Measurements from ENCODE around the gene MYLK.
"Not testable (repeated sequence)": the region's sequence is repeated elsewhere in the genome, so short reads cannot be mapped to it uniquely, and the experiment has no call there.

The MYLK gene

DNA sequence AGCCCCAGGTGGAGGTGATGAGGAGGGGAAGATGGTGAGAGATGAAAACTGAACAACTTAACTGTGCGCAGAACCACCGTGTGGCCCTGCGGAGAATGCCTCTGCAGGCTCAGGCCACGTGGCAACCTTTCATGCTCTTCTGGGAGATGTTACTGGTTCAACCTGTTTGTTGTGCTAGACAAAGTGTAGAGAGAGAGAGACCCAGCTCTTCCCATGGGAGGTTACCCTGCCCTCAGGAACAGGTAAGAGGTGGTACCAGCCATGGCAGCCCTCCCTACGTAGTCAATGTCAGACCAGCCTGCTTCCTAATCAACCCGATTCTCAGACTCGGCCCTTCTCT, 262.3 kb downstream of the MYLK start:
- DNase-seq (ENCODE audit: low read depth) = no peak

DNA sequence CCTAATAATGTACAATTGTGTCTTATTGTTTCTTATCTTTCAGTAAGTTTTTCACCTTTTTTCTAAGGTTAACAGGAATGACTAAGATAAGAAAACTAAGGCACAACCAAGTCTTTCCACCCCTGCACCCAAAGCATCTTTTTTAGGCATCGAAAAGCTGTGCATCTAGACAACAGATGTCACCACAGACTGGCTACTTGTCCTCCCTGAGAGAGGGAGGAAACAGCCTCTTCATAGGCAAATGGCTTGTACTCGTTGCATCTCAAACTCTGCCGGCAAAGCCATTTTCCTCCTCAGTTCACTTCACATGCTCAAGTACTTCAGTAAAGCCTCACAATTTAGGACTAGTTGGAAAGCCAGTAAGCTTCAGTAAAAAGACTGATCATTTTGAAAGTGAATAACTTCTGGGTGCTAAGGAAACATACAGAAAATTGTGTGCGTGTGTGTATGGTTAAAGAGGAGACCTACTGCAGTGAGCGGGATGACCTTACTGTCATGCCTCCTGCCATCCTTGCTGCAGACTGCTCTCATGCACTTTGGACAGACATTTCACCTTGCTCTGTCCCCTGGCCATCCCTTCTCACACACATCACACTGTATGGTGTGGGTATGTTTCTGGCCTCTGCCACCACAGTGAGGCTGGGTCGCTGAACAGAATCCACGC, 262.8 kb downstream of the MYLK start:
- DNase-seq (ENCODE audit: low read depth) = no peak

DNA sequence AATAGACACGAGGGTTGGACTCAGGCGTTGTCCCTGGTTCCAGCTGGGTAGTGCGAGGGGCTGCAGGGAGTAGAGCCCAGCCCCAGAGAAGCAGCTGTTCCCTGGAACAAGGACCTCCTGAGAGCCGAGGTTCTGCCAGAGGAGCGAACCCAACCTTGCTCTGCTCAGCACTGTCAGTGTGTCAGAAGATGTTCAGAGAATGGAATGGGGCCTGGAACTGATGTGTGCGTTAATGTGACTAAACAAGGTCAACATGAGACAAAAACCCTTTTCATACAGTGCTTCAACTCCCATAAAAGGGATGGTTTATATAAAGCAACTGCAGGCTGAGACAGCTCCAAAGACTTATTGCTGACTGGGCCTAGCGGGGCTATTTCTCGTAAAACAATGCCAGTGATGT, 263.8 kb downstream of the MYLK start:
- DNase-seq (ENCODE audit: low read depth) = peak; percentile 51

DNA sequence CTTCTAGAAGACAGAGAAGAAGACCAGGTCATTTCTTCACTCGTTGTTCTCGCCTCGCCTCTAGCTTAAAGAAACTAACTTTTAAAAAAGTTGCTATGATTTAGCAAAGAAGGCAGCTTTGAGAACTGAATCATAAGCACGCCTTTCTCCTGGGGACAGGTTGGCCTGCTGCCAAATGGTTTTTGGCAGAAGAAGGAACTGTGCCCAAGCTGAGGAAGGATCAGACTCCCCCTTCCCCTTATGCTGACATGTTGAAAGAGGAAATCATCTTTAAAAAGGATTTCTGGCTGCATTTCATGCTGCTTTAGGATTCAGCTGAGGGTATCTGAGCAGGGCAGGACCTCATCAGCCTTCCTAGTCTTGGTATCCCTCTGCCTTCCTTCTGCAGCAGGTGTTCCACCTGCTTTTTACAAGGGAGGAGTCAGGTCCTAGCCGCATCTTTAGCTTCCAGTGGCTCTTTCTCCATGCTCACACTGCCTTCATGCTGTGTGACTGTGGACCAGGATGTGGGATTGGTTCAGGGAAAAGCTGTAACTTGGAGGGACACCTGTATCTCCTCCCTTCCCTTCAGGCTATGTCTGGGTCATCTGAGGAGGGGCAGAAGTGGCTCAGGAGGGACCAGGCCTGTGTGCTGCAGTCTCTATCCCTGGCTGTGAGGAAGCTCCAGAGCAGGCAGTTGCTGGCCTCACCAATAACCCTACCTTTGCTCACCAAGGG, 265.2 kb downstream of the MYLK start:
- DNase-seq (ENCODE audit: low read depth) = peak; percentile 92

DNA sequence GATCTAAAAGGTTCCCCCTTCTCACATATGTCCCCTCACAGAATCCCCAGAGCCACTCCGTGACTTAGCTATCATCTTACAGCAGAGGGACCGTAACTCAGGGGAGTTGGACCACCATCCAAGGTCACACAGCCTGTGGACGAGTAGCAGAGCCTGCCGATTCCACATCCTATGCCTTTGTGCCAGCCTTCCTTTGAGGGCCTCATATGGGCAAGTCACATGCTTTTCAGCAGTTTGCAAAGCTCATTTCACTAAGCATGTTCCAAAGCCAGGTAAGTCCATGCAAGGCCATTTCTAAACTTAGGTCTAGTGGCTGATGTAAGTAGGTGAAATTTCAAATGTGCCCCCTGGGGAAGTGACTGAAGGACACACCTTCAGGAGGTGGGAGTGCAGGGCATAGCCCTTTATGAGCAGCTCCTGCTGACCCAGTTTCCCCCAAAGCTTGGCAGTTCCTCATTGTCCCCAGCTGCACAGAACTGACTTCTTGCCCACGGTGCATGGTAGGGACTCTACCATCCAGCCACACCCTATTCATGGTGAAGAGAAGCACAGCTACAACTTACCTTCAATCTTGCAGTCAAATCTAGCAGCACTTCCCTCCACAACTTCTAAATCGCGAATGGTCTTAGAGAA, 265.9 kb downstream of the MYLK start:
- DNase-seq (ENCODE audit: low read depth) = no peak

DNA sequence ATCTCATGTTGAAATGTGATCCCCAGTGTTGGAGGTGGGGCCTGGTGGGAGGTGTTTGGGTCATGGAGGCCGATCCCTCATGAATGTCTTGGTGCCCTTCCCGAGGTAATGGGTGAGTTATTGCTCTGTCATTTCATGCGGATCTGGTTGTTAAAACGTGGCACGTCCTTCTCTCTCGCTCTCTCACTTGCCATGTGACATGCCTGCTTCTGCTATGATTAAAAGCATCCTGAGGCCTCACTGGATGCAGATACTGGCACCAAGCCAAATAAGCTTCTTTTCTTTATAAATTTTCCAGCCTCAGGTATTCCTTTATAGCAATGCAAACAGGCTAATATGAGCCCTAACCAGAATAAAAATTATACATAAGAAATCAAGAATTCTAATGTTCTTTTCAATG, 267.5 kb downstream of the MYLK start:
- DNase-seq (ENCODE audit: low read depth) = no peak

DNA sequence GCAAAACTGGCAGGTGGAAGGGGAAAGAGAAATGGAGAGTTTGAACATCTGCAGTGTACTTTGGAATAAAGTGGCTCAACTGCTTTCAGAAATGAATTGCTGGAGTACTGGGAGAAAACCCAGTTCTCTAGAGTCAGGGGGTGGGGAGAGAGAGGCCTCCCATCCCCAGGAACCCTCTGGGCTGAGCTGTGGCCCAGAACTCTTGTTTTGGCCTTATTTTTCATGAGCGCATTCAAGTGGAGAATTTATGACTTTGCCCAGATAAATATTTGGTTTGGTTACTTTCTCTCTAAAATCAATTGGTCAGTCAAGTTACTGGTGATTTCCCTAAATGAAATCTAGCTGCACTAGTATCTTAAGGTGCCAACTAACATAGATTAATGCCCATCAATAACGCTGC, 270.6 kb downstream of the MYLK start:
- no peak for DNase-seq (ENCODE audit: low read depth)

DNA sequence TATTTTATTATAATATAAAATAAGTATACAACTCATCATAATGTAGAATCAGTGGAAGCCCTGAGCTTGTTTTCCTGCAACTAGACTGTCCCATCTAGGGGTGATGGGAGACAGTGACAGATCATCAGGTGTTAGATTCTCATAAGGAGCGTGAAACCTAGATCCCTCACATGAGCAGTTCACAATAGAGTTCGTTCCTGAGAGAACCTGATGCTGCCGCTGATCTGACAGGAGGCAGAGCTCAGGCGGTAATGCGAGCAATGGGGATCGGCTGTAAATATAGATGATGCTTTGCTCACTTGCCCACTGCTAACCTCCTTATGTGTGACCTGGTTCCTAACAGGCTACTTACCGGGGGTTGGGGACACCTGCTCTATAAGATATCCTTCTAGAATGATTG, 272.5 kb downstream of the MYLK start:
- DNase-seq (ENCODE audit: low read depth) = not testable (repeated sequence)

DNA sequence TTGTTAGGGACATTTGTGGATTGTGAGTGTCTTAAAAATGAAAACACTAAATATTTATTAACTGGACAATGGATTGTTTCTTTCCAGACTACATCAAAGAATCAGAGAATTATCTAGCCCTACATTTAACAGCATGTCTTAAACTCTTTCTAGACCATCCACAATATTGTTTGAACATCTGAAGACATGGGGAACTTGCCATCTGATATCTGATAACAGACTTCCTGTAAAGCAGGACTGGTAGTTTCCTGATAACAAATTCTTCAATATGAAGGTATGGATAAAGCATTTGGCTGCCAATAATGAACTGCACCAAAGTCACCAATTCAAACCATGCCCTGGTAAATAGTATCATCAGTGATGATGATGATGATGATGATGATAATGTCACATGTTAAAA, 273.1 kb downstream of the MYLK start:
- no peak for DNase-seq (ENCODE audit: low read depth)

DNA sequence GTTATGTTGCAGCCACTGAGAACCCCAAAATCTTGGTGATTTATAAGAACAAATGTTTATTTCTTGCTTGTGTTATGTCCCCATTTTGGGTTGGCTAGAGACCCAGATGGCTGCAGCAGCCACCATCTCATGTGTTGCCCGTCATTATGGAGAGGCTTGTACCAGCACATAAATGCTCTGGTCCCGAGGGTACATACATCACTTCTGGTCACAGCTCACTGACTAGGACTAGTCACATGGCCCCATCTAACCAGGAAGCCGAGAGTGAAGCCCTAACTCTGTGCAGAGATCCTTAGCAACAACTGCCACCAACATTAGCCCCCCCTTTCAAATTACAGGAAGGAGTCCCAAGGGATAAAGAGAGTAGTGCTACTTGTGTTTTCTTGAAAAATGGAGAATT, 273.8 kb downstream of the MYLK start:
- no peak for DNase-seq (ENCODE audit: low read depth)

DNA sequence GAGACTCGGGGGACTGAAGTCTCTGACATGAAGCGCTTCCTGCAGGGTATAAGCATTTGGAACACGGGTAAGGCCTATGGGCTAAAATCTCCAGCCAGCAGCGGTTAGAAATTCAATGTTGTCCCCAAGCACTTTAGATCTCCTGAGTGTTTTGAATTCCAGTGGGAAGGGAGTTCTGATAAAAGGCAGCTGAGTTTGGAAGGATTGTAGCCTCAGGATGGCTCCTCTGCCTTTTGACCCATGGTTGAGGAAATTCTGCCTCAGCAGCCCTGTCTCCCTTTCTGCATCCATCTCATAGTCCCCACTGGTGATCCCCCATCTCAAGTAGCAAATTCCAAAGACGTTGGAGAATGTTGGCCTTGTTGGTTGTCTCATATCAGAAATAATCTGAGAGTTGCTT, 275.1 kb downstream of the MYLK start:
- no peak for DNase-seq (ENCODE audit: low read depth)

DNA sequence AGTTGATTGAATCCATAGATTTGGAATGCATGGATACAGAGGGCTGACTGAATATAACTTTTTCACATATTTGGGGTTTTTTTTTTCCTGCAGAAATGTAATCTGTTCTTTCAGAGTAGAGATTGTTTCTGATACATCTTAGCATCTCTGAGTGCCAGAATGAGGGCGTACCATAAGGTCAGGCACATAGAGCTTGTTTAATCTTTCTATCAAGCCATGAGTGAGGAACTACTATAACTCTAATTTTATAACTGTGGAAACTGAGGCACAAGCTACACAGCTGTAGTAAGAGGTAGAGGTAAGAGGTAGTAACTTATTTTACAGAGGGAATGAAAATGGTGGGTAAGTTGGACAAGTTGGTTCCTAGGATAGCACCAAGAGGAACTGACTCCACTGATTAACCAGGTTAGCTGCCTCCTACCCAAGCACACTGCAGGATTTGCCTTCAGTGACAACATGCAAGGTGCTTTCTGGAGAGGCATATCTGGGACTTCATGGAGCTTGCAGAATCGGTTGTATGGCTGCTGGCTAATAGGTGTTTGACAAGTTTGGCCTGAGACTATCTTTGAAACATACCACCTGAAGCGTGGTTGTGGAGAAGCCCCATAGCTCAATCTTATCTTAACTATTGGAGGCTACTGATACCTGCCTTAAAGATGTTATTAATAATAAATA, 275.7 kb downstream of the MYLK start:
- no peak for DNase-seq (ENCODE audit: low read depth)

DNA sequence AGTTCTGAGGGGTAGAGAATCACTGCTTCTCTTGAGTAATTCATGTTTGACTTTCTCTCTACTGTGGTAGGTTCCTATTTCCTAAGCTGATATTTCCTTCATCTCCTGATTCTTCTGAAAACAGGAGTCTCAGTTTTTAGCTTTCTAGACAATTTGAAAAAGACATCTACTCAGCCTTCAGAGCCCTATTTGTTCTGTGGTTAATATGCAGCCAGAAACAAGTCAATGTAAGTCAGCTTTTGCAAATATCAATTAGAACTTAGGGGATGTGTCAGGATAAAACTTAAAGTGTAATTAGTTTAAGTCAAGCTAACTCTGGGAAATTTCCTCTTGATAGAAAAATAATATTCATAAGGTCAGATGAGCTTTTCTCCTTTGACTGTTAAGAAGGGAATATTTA, 277.6 kb downstream of the MYLK start:
- DNase-seq (ENCODE audit: low read depth) = no peak

DNA sequence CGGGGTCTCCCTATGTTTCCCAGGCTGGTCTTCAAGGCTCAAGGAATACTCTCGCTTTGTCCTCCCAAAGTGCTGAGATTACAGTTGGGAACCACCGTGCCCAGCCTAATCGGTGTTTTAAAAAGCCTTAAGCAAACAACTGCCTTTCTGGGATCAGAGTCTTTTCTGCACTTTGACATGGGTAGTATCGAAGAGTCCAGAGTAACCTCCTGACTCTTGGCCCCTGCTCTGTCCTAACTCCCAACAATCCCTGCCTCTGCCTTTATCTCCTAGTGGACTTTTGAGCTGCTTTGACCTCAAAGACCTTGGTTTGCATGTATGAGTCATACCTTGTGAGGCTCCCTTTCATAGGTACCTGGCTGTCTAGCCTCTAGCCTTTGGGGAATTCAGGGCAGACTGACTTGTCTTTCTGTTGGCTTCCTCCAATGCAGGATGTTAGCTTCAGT, 278.3 kb downstream of the MYLK start:
- DNase-seq (ENCODE audit: low read depth) = no peak

DNA sequence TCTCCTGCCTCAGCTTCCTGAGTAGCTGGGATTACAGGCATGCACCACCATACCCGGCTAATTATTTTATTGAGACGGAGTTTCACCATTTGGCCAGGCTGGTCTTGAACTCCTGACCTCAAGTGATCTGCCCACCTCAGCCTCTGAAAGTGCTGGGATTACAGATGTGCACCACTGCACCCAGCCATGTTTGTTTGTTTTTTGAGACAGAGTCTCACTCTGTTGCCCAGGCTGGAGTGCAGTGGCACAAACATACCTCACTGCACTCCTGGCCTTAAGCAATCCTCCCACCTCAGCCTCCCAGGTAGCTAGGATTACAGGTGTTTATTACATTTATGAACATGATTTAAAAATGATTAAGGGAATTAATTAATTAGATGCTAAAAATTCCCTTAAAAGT, 281.0 kb downstream of the MYLK start:
- DNase-seq (ENCODE audit: low read depth) = not testable (repeated sequence)

DNA sequence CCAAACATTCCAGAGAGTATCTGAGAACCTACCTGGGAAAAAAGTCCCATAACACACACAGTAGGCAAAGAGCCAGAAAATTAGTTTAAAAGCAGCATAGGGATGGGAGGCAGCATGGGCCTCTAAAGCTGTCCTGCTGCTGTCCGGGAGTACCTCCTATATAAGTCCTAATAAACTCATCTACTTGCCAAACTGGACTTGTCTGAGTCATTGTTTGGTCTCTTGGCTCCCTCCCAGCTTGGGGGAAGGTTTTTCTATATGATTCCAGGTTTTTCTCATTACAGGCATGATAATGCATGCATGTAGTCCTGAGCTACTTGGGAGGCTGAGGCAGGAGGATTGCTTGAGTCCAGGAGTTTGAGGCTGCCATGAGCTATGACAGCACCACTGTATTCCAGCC, 281.8 kb downstream of the MYLK start:
- no peak for DNase-seq (ENCODE audit: low read depth)

DNA sequence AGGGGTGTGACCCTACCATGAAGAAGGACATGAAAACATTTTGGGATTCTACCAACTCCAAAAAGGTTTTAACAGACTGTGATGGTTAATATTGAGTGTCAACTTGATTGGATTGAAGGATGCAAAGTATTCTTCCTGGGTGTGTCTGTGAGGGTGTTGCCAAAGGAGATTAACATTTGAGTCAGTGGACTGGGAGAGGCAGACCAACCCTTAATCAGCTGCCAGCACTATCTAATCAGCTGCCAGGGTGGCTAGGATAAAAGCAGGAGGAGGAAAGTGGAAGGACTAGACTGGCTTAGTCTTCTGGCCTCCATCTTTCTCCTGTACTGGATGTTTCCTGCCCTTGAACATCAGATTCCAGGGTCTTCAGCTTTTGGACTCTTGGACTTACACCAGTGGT, 283.3 kb downstream of the MYLK start:
- not testable (repeated sequence) for DNase-seq (ENCODE audit: low read depth)

DNA sequence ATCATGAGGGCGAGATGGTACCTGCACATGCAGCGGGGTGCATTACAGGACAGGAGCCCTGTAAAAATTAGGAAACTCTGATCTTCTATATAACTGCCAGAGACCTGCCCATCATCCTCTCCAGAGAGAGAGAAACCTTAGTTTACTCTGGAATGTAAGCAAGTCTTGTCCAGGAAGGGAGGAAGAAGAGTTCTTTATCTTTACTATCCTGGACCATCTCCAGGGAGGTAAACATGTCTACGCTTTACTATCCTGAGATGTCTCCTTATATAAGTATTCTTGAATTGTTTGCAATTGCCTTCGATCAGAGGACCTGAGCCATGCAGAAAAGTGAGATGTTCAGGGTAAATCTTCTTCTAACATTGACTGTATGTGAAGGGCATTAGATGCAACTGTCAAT, 286.6 kb downstream of the MYLK start:
- DNase-seq (ENCODE audit: low read depth) = no peak

DNA sequence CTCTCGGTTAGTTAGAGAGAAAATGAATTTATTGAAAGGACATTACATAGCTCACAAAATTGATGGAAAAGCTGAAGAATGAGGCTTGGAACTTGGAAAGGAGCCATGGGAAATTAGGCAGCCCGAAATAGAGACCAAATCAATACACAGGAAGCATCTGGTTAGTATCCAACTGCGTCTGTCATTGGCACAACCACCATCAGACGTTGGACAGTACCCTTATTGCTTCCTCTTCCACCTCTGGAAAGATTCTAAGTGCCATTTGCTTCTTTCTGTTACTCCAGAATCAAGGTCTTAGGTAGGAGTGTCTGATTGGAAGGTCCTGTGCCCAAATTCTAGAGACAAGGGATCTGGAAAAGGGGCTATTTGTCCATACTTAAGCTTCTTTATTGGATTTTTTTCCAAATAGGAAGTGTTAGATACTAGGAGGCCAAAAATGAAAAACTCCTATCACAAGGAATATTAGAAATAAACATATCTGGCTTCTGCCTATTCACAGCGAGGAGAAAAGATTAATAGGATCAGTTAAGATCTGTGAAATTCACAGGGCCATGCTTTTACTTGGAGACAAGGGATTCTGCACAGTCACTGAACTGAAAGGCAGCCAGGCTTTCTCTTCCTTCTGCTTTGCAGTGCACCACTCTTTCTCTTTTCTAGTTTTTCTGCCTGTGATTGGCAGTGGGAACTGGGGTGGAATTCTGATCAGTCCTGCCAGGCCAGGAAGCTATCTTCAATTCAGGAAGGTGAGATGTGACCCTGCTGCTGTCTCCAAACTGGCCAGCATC, 288.5 kb downstream of the MYLK start:
- no peak for DNase-seq (ENCODE audit: low read depth)

DNA sequence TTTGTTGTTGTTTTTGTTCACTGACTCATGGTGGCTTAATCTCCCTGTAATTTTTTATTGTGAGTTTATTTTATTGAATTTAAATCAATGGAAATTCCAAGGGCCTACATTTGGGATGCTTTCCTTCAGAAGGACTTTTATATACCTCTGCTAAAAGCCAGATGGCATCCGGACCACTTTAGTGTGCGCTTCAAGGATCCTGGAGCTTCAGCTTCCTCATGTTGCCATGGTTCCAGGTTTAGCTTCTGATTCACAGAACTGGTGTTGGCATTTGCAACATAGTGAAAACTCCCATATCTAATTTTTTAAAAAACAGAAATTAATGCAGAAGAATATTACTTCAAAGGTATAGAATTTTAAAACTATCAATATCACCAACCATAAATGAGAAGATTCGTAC, 290.8 kb downstream of the MYLK start:
- no peak for DNase-seq (ENCODE audit: low read depth)

DNA sequence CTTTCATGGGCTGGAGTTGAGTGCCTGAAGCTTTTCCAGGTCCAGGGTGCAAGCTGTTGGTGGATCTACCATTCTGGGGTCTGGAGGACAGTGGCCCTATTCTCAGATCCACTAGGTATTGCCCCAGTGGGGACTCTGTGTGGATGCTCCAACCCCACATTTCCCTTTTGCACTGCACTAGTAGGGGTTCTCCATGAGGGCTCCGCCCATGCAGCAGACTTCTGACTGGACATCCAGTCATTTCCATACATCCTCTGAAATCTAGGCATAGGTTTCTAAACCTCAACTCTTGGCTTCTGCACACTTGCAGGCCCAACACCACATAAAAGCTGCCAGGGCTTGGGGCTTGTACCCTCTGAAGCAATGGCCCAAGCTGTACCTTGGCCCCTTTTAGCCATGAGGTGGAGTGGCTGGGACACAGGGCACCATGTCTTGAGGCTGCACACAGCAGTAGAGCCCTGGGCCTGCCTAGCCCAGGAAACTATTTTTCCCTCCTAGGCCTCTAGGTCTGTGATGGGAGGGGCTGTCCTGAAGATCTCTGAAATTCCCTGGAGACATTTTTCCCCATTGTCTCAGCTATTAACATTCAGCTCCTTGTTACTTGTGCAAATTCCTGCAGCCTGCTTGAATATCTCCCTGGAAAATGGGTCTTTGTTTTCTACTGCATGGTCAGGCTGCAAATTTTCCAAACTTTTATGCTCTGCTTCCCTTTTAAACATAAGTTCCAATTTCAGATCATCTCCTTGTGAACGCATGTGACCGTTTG, 293.3 kb downstream of the MYLK start:
- DNase-seq (ENCODE audit: low read depth) = no peak
